Type B pancreatic cell (in vitro differentiated cells): ENCODE results near the gene RB1. TPM values are rescaled to one million over a fixed set of nuclear protein-coding genes. Genes with fewer than 3 reads are reported as not detected.

ENCODE experiments used
- DNase-seq: peaks from one replicate; pipeline ENCODE4 v3.0.0; 2021; ENCODE audit warnings: mixed read lengths; ENCODE audit not compliant: unreplicated experiment; ENCODE audit errors: extremely low spot score
- H3K27ac Mint-ChIP-seq: 2 replicates; pipeline ENCODE4 v1.8.0; 2021; ENCODE audit warnings: mild to moderate bottlenecking, mixed read lengths
- H3K27me3 Mint-ChIP-seq: 2 replicates; pipeline ENCODE4 v1.8.0; 2021; ENCODE audit warnings: mixed read lengths
- H3K36me3 Mint-ChIP-seq: 2 replicates; pipeline ENCODE4 v1.8.0; 2021; ENCODE audit warnings: mixed read lengths
- H3K4me1 Mint-ChIP-seq: one replicate; pipeline ENCODE4 v1.8.0; 2021; ENCODE audit warnings: mixed read lengths; ENCODE audit not compliant: unreplicated experiment
- H3K4me3 Mint-ChIP-seq: 2 replicates; pipeline ENCODE4 v1.8.0; 2021; ENCODE audit warnings: mild to moderate bottlenecking, mixed read lengths
- H3K9me3 Mint-ChIP-seq: 2 replicates; pipeline ENCODE4 v1.8.0; 2021; ENCODE audit warnings: mixed read lengths
- CTCF ChIP-seq: fragments of 200-600 bp; sonication (generic); conservative IDR thresholded peaks from 2 replicates; pipeline ENCODE4 v1.5.0; 2021; ENCODE audit warnings: antibody characterized with exemption, mild to moderate bottlenecking
- long read RNA-seq: library from polyadenylated mRNA; unstranded; transcript quantifications from one replicate; pipeline ENCODE4 v2.0.0, GENCODE V29; 2020
- total RNA-seq: library from RNA; stranded (reverse); gene quantifications from 2 replicates; pipeline ENCODE4 v1.2.1, GENCODE V29; 2021; ENCODE audit warnings: low replicate concordance

Gene RB1
- total RNA-seq = 26.6 and 29.3 TPM in 2 replicates
- long read RNA-seq, partial matches to known transcripts = 1 of 2 reads
- long read RNA-seq, other reads (novel, unspliced or antisense) = 0 of 2 reads

- Mint-ChIP-seq H3K4me3 (peak within 1 kb of the TSS; percentile 98), H3K36me3 (peaks cover 4% of the 10 kb centered on the region), H3K4me1 (peaks cover 16% of the 10 kb centered on the region), H3K9me3 (no peaks in the 10 kb centered on the region), H3K27me3 (no peaks in the 10 kb centered on the region), H3K27ac (peak within 1 kb of the TSS; percentile 98)
- TF ChIP-seq CTCF = peak; percentile 12
- peak; percentile 92 for DNase-seq
Measured at GRCh38 chr13:48303359-48304142, at the start of gene RB1. TSS of gene RB1 (plus strand) at chr13:48303751. CDS start at chr13:48303913, 162 bp downstream.

- Mint-ChIP-seq H3K9me3 (no peaks in the 10 kb centered on the region), H3K27me3 (no peaks in the 10 kb centered on the region), H3K4me3 (no peak overlapping the region), H3K4me1 (peaks cover 11% of the 10 kb centered on the region), H3K36me3 (peaks cover 33% of the 10 kb centered on the region), H3K27ac (no peak overlapping the region)
- DNase-seq = no peak
- no peak for TF ChIP-seq CTCF
Measured at GRCh38 chr13:48253849-48254248, 49.7 kb upstream of the RB1 start.

- no peak for DNase-seq
- Mint-ChIP-seq H3K4me1 (peaks cover 11% of the 10 kb centered on the region), H3K36me3 (peaks cover 37% of the 10 kb centered on the region), H3K27ac (no peak overlapping the region), H3K4me3 (no peak overlapping the region), H3K27me3 (no peaks in the 10 kb centered on the region), H3K9me3 (no peaks in the 10 kb centered on the region)
- TF ChIP-seq CTCF = no peak
Measured at GRCh38 chr13:48255090-48255489, 48.5 kb upstream of the RB1 start.

GRCh38 chr13:48255954-48256353 is 47.6 kb upstream of the RB1 start:
- no peak for TF ChIP-seq CTCF
- no peak overlapping the region for H3K27ac Mint-ChIP-seq
- H3K4me1 Mint-ChIP-seq = peaks cover 11% of the 10 kb centered on the region
- H3K36me3 Mint-ChIP-seq = peaks cover 42% of the 10 kb centered on the region
- no peaks in the 10 kb centered on the region for H3K9me3 Mint-ChIP-seq
- DNase-seq = no peak
- no peak overlapping the region for H3K4me3 Mint-ChIP-seq
- H3K27me3 Mint-ChIP-seq = no peaks in the 10 kb centered on the region

GRCh38 chr13:48258002-48258401 is 45.5 kb upstream of the RB1 start:
- Mint-ChIP-seq H3K4me1 (peaks cover 5% of the 10 kb centered on the region), H3K9me3 (no peaks in the 10 kb centered on the region)

More at GRCh38 chr13:48258002-48258401, 45.5 kb upstream of the RB1 start:
- no peaks in the 10 kb centered on the region for H3K27me3 Mint-ChIP-seq
- peak overlapping the region; percentile 27 for H3K27ac Mint-ChIP-seq
- peaks cover 48% of the 10 kb centered on the region for H3K36me3 Mint-ChIP-seq
- H3K4me3 Mint-ChIP-seq = no peak overlapping the region
- TF ChIP-seq CTCF = no peak
- DNase-seq = no peak
